Measurements from ENCODE around the gene ZNF415.

- no peak for TF ChIP-seq POLR2AphosphoS5 (IDR thresholded peaks at IDR 0.05; ENCODE audit: control insufficient read depth, insufficient read depth, low read depth, low read length)
- TF ChIP-seq PTBP1 (IDR thresholded peaks at IDR 0.05; ENCODE audit: low read depth, low read length): no peak
- no peak for TF ChIP-seq STAT6 (CRISPR knock-in tag; IDR thresholded peaks at IDR 0.05)
- no peak for TF ChIP-seq ZNF124 (CRISPR knock-in tag; IDR thresholded peaks at IDR 0.05)
Observed at GRCh38 chr19:53177986-53178385, 45.3 kb upstream of the ZNF415 start.

All from K562 (cell line).